ENCODE measurements around the gene FOXC1.

- TF ChIP-seq MAX (IDR thresholded peaks at IDR 0.05; ENCODE audit: low read depth, low read length) (no peak), CTCF (IDR thresholded peaks at IDR 0.05; ENCODE audit: low read depth, low read length) (no peak), POLR2A (IDR thresholded peaks at IDR 0.05; ENCODE audit: extremely low read depth, insufficient read length) (no peak)
These were observed 571 bp upstream of the FOXC1 start for GRCh38 chr6:1609041-1609647.

All from NB4 (cell line).